ENCODE data around the gene ABHD12. TPM values are rescaled to one million over a fixed set of nuclear protein-coding genes. Genes with fewer than 3 reads are reported as not detected.

ABHD12 gene
- total and polyA plus RNA-seq, 8 donors, result 11.1 to 99.1 (median 44.0) TPM

DNA sequence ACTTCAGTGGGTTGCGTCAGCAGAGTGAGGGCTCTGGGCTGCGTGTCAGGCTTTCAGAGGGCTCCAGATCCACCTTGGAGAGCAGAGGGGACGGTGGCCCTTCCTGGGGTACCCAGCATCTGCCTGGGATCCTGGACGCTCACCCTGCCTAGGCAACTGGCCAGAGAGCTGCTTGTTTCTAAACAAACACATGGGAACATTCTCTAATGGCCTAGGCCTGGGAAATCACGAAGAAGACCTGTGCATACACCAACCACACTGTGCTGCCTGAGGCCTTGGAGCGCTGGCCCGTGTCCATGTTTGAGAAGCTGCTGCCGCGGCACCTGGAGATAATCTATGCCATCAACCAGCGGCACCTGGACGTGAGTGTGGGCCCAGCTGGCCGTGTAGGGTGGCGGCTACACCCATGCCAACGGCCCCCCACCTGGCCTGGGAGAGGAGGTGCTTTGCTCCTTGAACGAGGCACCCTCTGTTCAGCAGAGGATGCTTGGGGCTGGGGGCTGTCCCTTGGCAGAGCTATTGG lies 110.5 kb downstream of the ABHD12 start:
- no peaks in the 10 kb centered on the region for H3K9me3 ChIP-seq
- peaks cover 0 to 10% (median 3%) of the 10 kb centered on the region in 4 donors for H3K4me1 ChIP-seq
- H3K27ac ChIP-seq, result peak overlapping the region in 4 of 5 donors; percentile 34 to 51 (median 38)
- 40 to 74% (median 61%) methylated on average over 4 to 15 of the region's 15 CpGs for WGBS, 5 donors
- H3K4me3 ChIP-seq, result no peak overlapping the region
- peak; percentile 36 to 79 for DNase-seq
- peaks cover 70 to 100% (median 100%) of the 10 kb centered on the region in 4 donors for H3K36me3 ChIP-seq
- intact Hi-C loops (cut with DNase I; ENCODE audit: low total_unique reads), result no loop called here
- TF ChIP-seq EP300 (IDR thresholded peaks at IDR 0.05) (no peak), POLR2AphosphoS5 (IDR thresholded peaks at IDR 0.05) (peak in 2 of 3 donors; percentile 18 to 20)
- H3K27me3 ChIP-seq, result no peaks in the 10 kb centered on the region

- Histone ChIP-seq H3K36me3 (peaks cover 74 to 100% (median 100%) of the 10 kb centered on the region in 4 donors), H3K27ac (peak overlapping the region in 3 of 5 donors; percentile 34 to 51 (median 34)), H3K4me1 (peaks cover 0 to 10% (median 3%) of the 10 kb centered on the region in 4 donors), H3K9me3 (no peaks in the 10 kb centered on the region), H3K4me3 (no peak overlapping the region), H3K27me3 (no peaks in the 10 kb centered on the region)
- DNase-seq, result no peak
- intact Hi-C loops (cut with DNase I; ENCODE audit: low total_unique reads), result no loop called here
- no peak for TF ChIP-seq POLR2AphosphoS5 (IDR thresholded peaks at IDR 0.05)
- TF ChIP-seq, protein P1, sequence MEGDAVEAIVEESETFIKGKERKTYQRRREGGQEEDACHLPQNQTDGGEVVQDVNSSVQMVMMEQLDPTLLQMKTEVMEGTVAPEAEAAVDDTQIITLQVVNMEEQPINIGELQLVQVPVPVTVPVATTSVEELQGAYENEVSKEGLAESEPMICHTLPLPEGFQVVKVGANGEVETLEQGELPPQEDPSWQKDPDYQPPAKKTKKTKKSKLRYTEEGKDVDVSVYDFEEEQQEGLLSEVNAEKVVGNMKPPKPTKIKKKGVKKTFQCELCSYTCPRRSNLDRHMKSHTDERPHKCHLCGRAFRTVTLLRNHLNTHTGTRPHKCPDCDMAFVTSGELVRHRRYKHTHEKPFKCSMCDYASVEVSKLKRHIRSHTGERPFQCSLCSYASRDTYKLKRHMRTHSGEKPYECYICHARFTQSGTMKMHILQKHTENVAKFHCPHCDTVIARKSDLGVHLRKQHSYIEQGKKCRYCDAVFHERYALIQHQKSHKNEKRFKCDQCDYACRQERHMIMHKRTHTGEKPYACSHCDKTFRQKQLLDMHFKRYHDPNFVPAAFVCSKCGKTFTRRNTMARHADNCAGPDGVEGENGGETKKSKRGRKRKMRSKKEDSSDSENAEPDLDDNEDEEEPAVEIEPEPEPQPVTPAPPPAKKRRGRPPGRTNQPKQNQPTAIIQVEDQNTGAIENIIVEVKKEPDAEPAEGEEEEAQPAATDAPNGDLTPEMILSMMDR (IDR thresholded peaks at IDR 0.05), result no peak
- TF ChIP-seq POLR2A (IDR thresholded peaks at IDR 0.05), result no peak
- TF ChIP-seq EP300 (IDR thresholded peaks at IDR 0.05), result no peak
- WGBS, 5 donors, result 67 to 80% (median 74%) methylated on average over 9 of the region's 9 CpGs
Measured at GRCh38 chr20:25279403-25279802, 111.2 kb downstream of the ABHD12 start.

DNA sequence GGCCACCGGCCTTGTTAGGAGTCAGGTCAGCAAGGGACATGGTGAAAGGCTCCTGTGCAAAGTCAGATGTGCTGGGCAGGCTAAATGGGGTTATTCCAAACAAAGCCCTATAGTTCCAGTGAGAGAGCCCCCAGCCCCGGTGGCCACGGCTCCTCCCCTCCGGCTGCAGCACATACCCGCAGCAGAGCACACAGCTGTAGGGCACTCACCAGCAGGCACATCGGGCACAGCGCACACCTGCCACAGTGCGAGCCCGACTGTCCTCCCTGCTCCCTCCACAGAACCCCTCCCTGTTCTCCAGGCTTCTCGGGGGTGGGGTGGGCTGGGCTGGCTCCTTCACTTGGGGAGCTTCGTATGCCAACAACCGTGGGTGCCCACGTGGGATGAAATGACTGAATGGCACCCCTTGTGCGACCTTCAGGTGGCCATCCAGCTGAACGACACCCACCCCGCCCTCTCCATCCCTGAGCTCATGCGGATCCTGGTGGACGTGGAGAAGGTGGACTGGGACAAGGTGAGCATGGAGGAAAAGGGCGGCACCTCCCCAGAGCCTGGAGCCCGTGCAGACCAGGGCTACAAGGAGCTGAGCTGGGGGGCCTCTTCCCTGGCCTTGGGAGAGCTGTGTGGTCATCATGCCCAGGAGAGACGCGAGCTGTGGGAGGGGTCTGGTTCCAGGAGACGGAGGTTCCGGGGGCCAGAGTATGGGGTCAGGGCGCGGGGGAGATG lies 111.8 kb downstream of the ABHD12 start:
- no peaks in the 10 kb centered on the region for H3K27me3 ChIP-seq
- TF ChIP-seq POLR2A (IDR thresholded peaks at IDR 0.05) (no peak), EP300 (IDR thresholded peaks at IDR 0.05) (no peak)
- TF ChIP-seq, protein P1 (IDR thresholded peaks at IDR 0.05), result no peak
- H3K4me1 ChIP-seq, result peaks cover 0 to 10% (median 3%) of the 10 kb centered on the region in 4 donors
- intact Hi-C loops (cut with DNase I; ENCODE audit: low total_unique reads), result no loop called here
- peak in 1 of 2 donors; percentile 21 for DNase-seq
- WGBS, 5 donors, result 87 to 96% (median 91%) methylated on average over 24 to 26 of the region's 26 CpGs
- H3K36me3 ChIP-seq, result peaks cover 70 to 100% (median 100%) of the 10 kb centered on the region in 4 donors
- H3K4me3 ChIP-seq, result no peak overlapping the region
- H3K9me3 ChIP-seq, result no peaks in the 10 kb centered on the region
- H3K27ac ChIP-seq, result no peak overlapping the region

DNA sequence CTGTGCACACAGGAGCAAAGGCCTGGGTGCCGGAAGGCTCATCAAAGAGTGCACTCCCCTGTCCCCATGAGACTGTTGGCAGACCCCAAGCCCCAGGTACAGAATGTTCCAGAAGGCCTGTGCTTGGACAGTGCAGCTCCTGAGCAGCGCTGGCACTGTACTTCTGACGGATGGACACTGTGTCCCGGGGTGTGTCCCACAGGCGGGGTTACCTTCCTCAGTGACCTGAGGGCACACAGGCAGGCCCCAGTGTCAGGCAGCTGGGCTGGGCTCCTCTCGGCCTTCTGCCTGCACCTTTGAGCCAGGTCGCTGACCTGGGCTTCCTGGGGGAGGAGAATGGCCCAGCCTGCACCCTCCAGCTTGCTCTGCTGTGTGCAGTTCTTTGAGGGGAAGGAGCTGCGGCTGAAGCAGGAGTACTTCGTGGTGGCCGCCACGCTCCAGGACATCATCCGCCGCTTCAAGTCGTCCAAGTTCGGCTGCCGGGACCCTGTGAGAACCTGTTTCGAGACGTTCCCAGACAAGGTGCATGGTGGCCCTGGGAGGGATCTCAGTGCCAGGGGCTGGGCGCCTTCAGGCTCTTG lies 112.6 kb downstream of the ABHD12 start:
- peaks cover 0 to 10% (median 3%) of the 10 kb centered on the region in 4 donors for H3K4me1 ChIP-seq
- DNase-seq, result peak in 1 of 2 donors; percentile 23
- no peak overlapping the region for H3K4me3 ChIP-seq
- peaks cover 63 to 100% (median 100%) of the 10 kb centered on the region in 4 donors for H3K36me3 ChIP-seq
- no peak overlapping the region for H3K27ac ChIP-seq
- WGBS, 5 donors, result 90 to 96% (median 93%) methylated on average over 5 to 19 of the region's 19 CpGs
- intact Hi-C loops (cut with DNase I; ENCODE audit: low total_unique reads), result no loop called here
- H3K27me3 ChIP-seq, result no peaks in the 10 kb centered on the region
- TF ChIP-seq EP300 (IDR thresholded peaks at IDR 0.05), result no peak
- TF ChIP-seq POLR2A (IDR thresholded peaks at IDR 0.05), result no peak
- TF ChIP-seq POLR2AphosphoS5 (IDR thresholded peaks at IDR 0.05), result no peak
- H3K9me3 ChIP-seq, result no peaks in the 10 kb centered on the region

- TF ChIP-seq EP300 (IDR thresholded peaks at IDR 0.05) (no peak), POLR2AphosphoS5 (IDR thresholded peaks at IDR 0.05) (no peak), POLR2A (IDR thresholded peaks at IDR 0.05) (no peak)
- TF ChIP-seq, protein P1 (IDR thresholded peaks at IDR 0.05), result no peak
- H3K27ac ChIP-seq, result no peak overlapping the region
- WGBS, 5 donors, result 88 to 92% (median 90%) methylated on average over 24 of the region's 24 CpGs
- no peaks in the 10 kb centered on the region for H3K27me3 ChIP-seq
- DNase-seq, result peak in 1 of 2 donors; percentile 23
- intact Hi-C loops (cut with DNase I; ENCODE audit: low total_unique reads), result no loop called here
- H3K4me1 ChIP-seq, result peaks cover 0 to 10% (median 3%) of the 10 kb centered on the region in 4 donors
- H3K4me3 ChIP-seq, result no peak overlapping the region
- no peaks in the 10 kb centered on the region for H3K9me3 ChIP-seq
- H3K36me3 ChIP-seq, result peaks cover 59 to 100% (median 100%) of the 10 kb centered on the region in 4 donors
Measured at GRCh38 chr20:25277051-25277801, 113.4 kb downstream of the ABHD12 start.

All from stomach (tissue), 9 donors.